GM12874 (cell line): Measurements from ENCODE around the gene ASB18.

Source experiments
- TF ChIP-seq, protein P1 (sequence below): IDR thresholded peaks from 2 replicates; pipeline ENCODE4 v1.5.1; 2011; ENCODE audit warnings: low read depth, mild to moderate bottlenecking, control low read depth, low read length, moderate library complexity; ENCODE audit not compliant: insufficient read depth

Gene ASB18

DNA sequence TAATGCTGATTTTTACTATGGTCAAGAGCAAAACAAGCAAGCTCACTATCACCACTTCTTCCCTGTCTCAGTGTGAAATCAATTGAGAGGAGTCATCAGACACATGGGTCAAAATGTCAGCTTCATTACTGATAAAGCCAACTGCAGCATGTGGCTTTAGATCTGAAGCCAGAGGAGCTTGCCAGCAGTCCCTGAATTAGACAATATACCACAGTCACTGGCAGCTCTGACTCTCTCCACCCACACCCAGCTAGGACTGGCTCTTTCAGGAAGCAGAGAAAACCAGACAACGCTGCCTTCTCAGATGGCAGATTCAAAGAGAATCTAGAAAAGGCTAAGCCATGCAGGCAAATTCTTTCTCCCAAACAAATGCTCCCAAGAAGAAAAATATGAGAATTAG is 20.0 kb upstream of the ASB18 start:
- TF ChIP-seq, protein P1, sequence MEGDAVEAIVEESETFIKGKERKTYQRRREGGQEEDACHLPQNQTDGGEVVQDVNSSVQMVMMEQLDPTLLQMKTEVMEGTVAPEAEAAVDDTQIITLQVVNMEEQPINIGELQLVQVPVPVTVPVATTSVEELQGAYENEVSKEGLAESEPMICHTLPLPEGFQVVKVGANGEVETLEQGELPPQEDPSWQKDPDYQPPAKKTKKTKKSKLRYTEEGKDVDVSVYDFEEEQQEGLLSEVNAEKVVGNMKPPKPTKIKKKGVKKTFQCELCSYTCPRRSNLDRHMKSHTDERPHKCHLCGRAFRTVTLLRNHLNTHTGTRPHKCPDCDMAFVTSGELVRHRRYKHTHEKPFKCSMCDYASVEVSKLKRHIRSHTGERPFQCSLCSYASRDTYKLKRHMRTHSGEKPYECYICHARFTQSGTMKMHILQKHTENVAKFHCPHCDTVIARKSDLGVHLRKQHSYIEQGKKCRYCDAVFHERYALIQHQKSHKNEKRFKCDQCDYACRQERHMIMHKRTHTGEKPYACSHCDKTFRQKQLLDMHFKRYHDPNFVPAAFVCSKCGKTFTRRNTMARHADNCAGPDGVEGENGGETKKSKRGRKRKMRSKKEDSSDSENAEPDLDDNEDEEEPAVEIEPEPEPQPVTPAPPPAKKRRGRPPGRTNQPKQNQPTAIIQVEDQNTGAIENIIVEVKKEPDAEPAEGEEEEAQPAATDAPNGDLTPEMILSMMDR = no peak

DNA sequence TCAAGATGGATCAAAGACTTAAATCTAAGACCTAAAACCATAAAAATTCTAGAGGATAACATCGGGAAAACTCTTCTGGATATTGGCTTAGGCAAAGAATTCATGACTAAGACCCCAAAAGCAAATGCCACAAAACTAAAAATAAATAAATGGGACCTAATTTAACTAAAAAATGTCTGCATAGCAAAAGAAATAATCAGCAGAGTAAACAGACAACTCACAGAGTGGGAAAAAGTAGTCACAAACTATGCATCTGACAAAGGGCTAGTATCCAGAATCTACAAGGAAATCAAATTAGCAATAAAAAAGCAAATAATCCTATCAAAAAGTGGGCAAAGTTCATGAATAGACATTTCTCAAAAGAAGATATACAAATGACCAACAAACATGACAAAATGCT is 18.2 kb upstream of the ASB18 start:
- TF ChIP-seq, protein P1 = no peak

DNA sequence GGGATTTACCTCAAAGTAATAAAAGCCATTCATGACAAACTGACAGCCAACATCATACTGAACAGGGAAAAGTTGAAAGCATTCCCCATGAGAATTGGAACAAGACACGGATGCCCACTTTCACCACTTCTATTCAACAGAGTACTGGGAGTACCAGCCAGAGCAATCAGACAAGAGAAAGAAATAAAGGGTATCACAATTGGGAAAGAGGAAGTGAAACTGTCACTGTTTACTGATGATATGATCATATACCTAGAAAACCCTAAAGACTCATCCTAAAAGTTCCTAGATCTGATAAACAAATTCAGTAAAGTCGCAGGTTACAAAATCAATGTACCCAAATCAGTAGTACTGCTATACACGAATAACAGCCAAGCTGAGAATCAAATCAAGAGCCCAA is 17.2 kb upstream of the ASB18 start:
- TF ChIP-seq, protein P1 = no peak

DNA sequence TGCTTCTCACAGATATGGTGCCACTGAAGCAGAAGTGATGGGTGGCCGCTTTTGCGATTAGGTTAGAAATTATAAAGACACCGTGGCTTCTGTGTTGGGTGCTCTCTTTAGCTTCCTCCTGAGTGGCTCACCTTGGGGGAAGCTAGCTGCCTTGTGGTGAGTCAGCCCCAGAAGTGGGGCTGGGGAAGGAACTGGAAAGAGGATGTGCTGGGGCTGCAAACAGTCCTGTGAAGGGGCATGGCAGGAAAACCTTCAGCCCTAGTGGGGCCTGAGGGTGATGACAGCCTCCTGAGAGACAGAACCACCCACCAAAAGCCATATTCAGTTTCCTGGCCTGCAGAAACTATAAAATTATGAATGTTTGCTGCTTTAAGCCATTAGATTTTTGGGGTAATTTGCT is 8.9 kb upstream of the ASB18 start:
- TF ChIP-seq, protein P1 = no peak

DNA sequence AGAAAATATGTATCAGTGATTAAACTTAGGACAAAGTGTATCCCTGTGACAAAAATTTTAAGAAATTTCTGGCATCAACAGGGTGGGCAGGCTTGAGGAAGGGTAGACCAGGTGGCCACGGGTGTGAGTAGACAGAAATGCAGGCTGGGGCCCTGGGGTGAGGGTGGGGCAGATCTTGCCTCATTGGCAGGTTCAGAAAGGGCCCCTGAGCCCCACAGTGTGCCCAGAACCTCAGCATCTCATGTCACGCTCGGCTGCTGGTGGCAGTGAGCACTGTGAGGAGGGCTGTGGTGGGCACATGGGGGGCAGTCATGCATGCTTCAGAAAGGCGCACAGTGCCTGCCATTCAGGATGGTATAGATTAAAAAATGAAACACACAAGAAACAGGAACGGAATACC is 7.6 kb upstream of the ASB18 start:
- TF ChIP-seq, protein P1 = no peak

DNA sequence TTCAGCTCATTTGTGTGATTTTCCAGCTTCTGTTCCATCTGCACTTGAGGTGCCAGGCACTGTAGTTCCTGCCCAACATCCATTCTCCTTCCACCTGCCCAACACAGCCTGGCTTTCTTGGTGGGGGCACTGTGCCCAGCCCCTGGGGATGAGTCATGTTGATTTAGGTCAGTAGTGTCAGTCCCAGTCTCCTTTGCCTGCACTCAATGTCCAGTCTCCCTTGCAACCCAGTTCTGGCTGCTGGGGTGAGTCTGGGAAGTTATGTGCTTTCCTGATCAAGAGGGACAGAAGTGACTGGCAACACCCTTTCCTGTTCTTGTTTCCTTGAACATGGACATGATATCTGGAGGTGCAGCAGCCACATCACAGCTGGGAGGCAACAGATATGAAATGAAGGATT is 1.5 kb upstream of the ASB18 start:
- TF ChIP-seq, protein P1 = no peak

DNA sequence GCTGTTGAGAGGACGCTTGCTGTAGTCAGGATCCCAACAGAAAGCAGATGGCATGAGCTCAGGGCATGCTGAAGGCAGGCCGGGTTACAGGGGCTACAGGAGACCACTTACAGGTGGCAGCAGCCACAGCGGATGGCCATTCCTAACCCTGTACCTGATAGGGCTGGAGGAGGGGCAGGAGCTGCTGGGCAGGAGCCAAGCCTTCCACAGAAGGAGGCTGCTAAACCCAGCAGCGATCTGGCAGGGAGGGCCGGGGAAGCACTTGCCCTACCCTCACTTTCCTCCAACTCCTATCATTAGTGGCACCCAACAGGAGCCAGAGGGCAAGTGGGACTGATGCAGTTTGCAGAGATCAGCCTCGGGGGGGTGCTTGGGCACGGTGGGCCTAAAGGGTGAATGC is 2.0 kb downstream of the ASB18 start:
- TF ChIP-seq, protein P1 = no peak

DNA sequence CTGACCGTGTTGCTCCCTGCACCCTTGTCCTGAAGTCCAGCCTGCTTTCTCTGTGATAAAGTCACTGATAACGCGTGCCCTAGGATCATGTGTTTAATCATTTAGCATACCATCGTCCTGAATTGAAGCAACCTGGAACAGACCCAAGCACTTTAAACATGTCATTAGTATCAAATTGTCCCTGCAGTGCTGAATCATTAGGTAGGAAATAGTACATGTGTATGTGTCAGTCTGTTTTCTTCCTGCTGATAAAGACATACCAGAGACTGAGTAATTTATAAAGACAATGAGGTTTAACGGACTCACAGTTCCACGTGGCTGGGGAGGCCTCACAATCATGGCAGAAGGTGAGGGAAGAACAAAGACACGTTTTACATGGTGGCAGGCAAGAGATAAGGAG is 2.8 kb downstream of the ASB18 start:
- TF ChIP-seq, protein P1 = no peak
